H9 (cell line): Measurements from ENCODE around the gene COLEC12. TPM values are rescaled to one million over a fixed set of nuclear protein-coding genes. Genes with fewer than 3 reads are reported as not detected.
A peak's percentile ranks its signal among the peaks of the same experiment; 100 is the strongest.

Source experiments
- DNase-seq: peaks from one replicate; pipeline ENCODE4 v3.0.0-alpha.2; 2017
- H2AFZ ChIP-seq: one replicate; pipeline ENCODE4 v1.6.1; 2013; ENCODE audit warnings: mild to moderate bottlenecking, low read length, control low read depth, moderate library complexity
- H2AK5ac ChIP-seq: 2 replicates; pipeline ENCODE4 v1.6.1; 2013; ENCODE audit warnings: low read length, control low read depth, mixed read lengths; ENCODE audit not compliant: insufficient read length
- H2BK120ac ChIP-seq: one replicate; pipeline ENCODE4 v1.6.1; 2013; ENCODE audit warnings: low read depth, mild to moderate bottlenecking, low read length, control low read depth, inconsistent platforms; ENCODE audit not compliant: poor library complexity, severe bottlenecking
- H2BK12ac ChIP-seq: 2 replicates; pipeline ENCODE4 v1.6.1; 2013; ENCODE audit warnings: low read length, control low read depth, mixed read lengths, low read depth; ENCODE audit not compliant: insufficient read length
- H2BK15ac ChIP-seq: 2 replicates; pipeline ENCODE4 v1.6.1; 2013; ENCODE audit warnings: low read depth, low read length, control low read depth
- H2BK20ac ChIP-seq: one replicate; pipeline ENCODE4 v1.6.1; 2013; ENCODE audit warnings: low read depth, mild to moderate bottlenecking, low read length, control low read depth, inconsistent platforms; ENCODE audit not compliant: poor library complexity, severe bottlenecking
- H2BK5ac ChIP-seq: 2 replicates; pipeline ENCODE4 v1.6.1; 2013; ENCODE audit warnings: low read length, control low read depth, mixed read lengths; ENCODE audit not compliant: insufficient read length
- H3K14ac ChIP-seq: 2 replicates; pipeline ENCODE4 v1.6.1; 2013; ENCODE audit warnings: low read length, control low read depth; ENCODE audit not compliant: insufficient read depth
- H3K18ac ChIP-seq: 2 replicates; pipeline ENCODE4 v1.6.1; 2013; ENCODE audit warnings: low read depth, mild to moderate bottlenecking, mixed read lengths, low read length, control low read depth; ENCODE audit not compliant: insufficient read length
- H3K23ac ChIP-seq: 2 replicates; pipeline ENCODE4 v1.6.1; 2013; ENCODE audit warnings: low read length, control low read depth, mixed read lengths, low read depth; ENCODE audit not compliant: insufficient read length
- H3K23me2 ChIP-seq: 2 replicates; pipeline ENCODE4 v1.6.1; 2013; ENCODE audit warnings: low read depth, mild to moderate bottlenecking, mixed read lengths, low read length, control low read depth; ENCODE audit not compliant: insufficient read length, poor library complexity, severe bottlenecking
- H3K27ac ChIP-seq: 2 replicates; pipeline ENCODE4 v1.5.1; 2013; ENCODE audit warnings: low read length, control low read depth, mixed read lengths, low read depth; ENCODE audit not compliant: insufficient read length
- H3K27me3 ChIP-seq: 2 replicates; pipeline ENCODE4 v1.6.1; 2013; ENCODE audit warnings: low read length, control low read depth, inconsistent platforms; ENCODE audit not compliant: insufficient read depth
- H3K4ac ChIP-seq: 2 replicates; pipeline ENCODE4 v1.6.1; 2013; ENCODE audit warnings: low read depth, mild to moderate bottlenecking, control low read depth, inconsistent platforms, low read length, moderate library complexity
- H3K4me1 ChIP-seq: 2 replicates; pipeline ENCODE4 v1.6.1; 2013; ENCODE audit warnings: low read length, control low read depth, inconsistent platforms; ENCODE audit not compliant: insufficient read depth
- H3K4me2 ChIP-seq: 2 replicates; pipeline ENCODE4 v1.6.1; 2013; ENCODE audit warnings: low read length, control low read depth, mixed read lengths; ENCODE audit not compliant: insufficient read length, insufficient read depth
- H3K56ac ChIP-seq: 2 replicates; pipeline ENCODE4 v1.6.1; 2013; ENCODE audit warnings: low read depth, mild to moderate bottlenecking, mixed read lengths, low read length, control low read depth; ENCODE audit not compliant: insufficient read length
- H3K79me1 ChIP-seq: 2 replicates; pipeline ENCODE4 v1.6.1; 2013; ENCODE audit warnings: low read depth, mild to moderate bottlenecking, moderate library complexity, low read length, control low read depth, inconsistent platforms; ENCODE audit not compliant: insufficient read depth, poor library complexity, severe bottlenecking
- H3K79me2 ChIP-seq: 2 replicates; pipeline ENCODE4 v1.6.1; 2013; ENCODE audit warnings: low read length, control low read depth, inconsistent platforms; ENCODE audit not compliant: insufficient read depth
- H3K9ac ChIP-seq: 2 replicates; pipeline ENCODE4 v1.6.1; 2013; ENCODE audit warnings: low read length, control low read depth, mixed read lengths; ENCODE audit not compliant: insufficient read length; ENCODE audit errors: extremely low read depth
- H3K9me3 ChIP-seq: one replicate; pipeline ENCODE4 v1.6.1; 2013; ENCODE audit warnings: low read depth, low read length, inconsistent platforms; ENCODE audit not compliant: control insufficient read depth
- H3T11ph ChIP-seq: one replicate; pipeline ENCODE4 v1.6.1; 2013; ENCODE audit warnings: mild to moderate bottlenecking, low read length, control low read depth, inconsistent platforms
- H4K20me1 ChIP-seq: one replicate; pipeline ENCODE4 v1.6.1; 2013; ENCODE audit not compliant: control insufficient read depth, insufficient read length, insufficient read depth
- H4K5ac ChIP-seq: 2 replicates; pipeline ENCODE4 v1.6.1; 2013; ENCODE audit warnings: low read depth, mild to moderate bottlenecking, mixed read lengths, low read length, control low read depth; ENCODE audit not compliant: insufficient read length
- H4K8ac ChIP-seq: replicated peaks from 2 replicates; pipeline ENCODE4 v1.6.1; 2013; ENCODE audit warnings: low read length, control low read depth, mixed read lengths, low read depth; ENCODE audit not compliant: insufficient read length
- H4K91ac ChIP-seq: 2 replicates; pipeline ENCODE4 v1.6.1; 2013; ENCODE audit warnings: low read depth, mild to moderate bottlenecking, moderate library complexity, mixed read lengths, low read length, control low read depth; ENCODE audit not compliant: insufficient read length
- H3K27ac Mint-ChIP-seq, 3 experiments: 2 replicates in 2 of 3; 3 replicates in 1 of 3; pipeline ENCODE4 v1.8.0; 2020 to 2021; ENCODE audit warnings: mixed read lengths in 3 of 3, mild to moderate bottlenecking in 1 of 3, moderate library complexity in 1 of 3
- H3K27me3 Mint-ChIP-seq: 2 replicates; pipeline ENCODE4 v1.8.0; 2021; ENCODE audit warnings: low read depth, mild to moderate bottlenecking, moderate library complexity, mixed read lengths
- H3K36me3 Mint-ChIP-seq, 3 experiments: 2 replicates in 2 of 3; 3 replicates in 1 of 3; pipeline ENCODE4 v1.8.0; 2020 to 2021; ENCODE audit warnings: low read depth in 3 of 3, mixed read lengths in 3 of 3; ENCODE audit not compliant: insufficient read depth in 1 of 3
- H3K4me1 Mint-ChIP-seq, 2 experiments: 2 replicates each; pipeline ENCODE4 v1.8.0; 2020; ENCODE audit warnings: mixed read lengths in 2 of 2
- H3K4me3 Mint-ChIP-seq, 2 experiments: 2 replicates in 1 of 2; 3 replicates in 1 of 2; pipeline ENCODE4 v1.8.0; 2020 to 2021; ENCODE audit warnings: mild to moderate bottlenecking in 2 of 2, mixed read lengths in 2 of 2, moderate library complexity in 1 of 2
- H3K9me3 Mint-ChIP-seq, 2 experiments: 2 replicates in 1 of 2; 3 replicates in 1 of 2; pipeline ENCODE4 v1.8.0; 2020; ENCODE audit warnings: mild to moderate bottlenecking in 2 of 2, mixed read lengths in 2 of 2, moderate library complexity in 1 of 2
- WGBS: extraction: QIAGEN DNeasy Blood & Tissue Kit; methylation state at CpG from one replicate; pipeline ENCODE4 v1.1.7; 2013; ENCODE audit warnings: missing lambda C conversion rate, low lambda C conversion rate, mixed read lengths; ENCODE audit not compliant: insufficient read length; ENCODE audit errors: extremely low coverage; 5-methylcytosine and 5-hydroxymethylcytosine counted together
- total RNA-seq: library from RNA; stranded (reverse); gene quantifications from 2 replicates; pipeline ENCODE4 v1.2.1, GENCODE V29; 2021
- TF ChIP-seq, protein P1 (sequence below): fragments of 200-600 bp; sonication (generic); conservative IDR thresholded peaks from 3 replicates; pipeline ENCODE4 v1.8.0; 2021; ENCODE audit warnings: antibody characterized with exemption, mild to moderate bottlenecking

COLEC12 gene
- total RNA-seq, 1 experiment from 2014 or later, result 0.70 TPM

DNA sequence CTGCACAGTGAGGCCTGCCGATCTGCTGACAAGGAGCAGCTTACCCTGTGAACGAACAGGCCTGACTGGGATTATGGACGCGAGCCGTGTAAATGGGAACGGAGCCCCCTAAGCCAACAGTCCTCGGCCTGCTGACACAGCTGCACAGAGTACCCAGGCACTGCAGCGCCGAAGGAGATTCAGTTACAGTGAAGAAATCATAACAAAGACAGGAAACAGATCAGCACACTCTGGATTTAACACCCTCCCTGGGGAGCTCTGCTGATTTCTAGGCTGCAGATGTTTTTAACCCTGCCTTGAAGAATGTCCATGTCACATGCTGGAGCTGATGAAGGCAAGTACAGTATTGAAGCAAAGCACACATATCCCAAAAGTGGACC lies 43.4 kb downstream of the COLEC12 start:
- H3K9ac ChIP-seq, result no peak overlapping the region
- H3T11ph ChIP-seq, result no peak overlapping the region
- H2AFZ ChIP-seq, result no peak overlapping the region

More for the DNA sequence above, 43.4 kb downstream of the COLEC12 start:
- Histone ChIP-seq H3K4ac (no peak overlapping the region), H4K20me1 (no peaks in the 10 kb centered on the region), H3K79me2 (no peaks in the 10 kb centered on the region), H2AK5ac (no peak overlapping the region), H2BK12ac (no peak overlapping the region), H3K23ac (no peak overlapping the region), H2BK20ac (no peak overlapping the region), H3K14ac (no peak overlapping the region), H2BK15ac (no peak overlapping the region), H2BK5ac (no peak overlapping the region), H3K27me3 (no peaks in the 10 kb centered on the region), H3K56ac (no peak overlapping the region), H3K23me2 (no peaks in the 10 kb centered on the region), H3K18ac (no peak overlapping the region), H3K4me2 (no peak overlapping the region), H4K5ac (no peak overlapping the region), H3K79me1 (no peaks in the 10 kb centered on the region), H3K9me3 (no peaks in the 10 kb centered on the region), H2BK120ac (no peak overlapping the region), H3K27ac (no peak overlapping the region), H4K91ac (no peak overlapping the region), H3K4me1 (no peaks in the 10 kb centered on the region), H4K8ac (no peak overlapping the region)
- H3K9me3 Mint-ChIP-seq, result peaks cover 3 to 6% of the 10 kb centered on the region in 2 experiments; a peak in 4 of 5 replicates
- H3K27me3 Mint-ChIP-seq, result peaks cover 6% of the 10 kb centered on the region
- no peak overlapping the region for H3K4me3 Mint-ChIP-seq
- no CpG with 5 or more reads among the region's 9 CpGs for WGBS
- TF ChIP-seq, protein P1, sequence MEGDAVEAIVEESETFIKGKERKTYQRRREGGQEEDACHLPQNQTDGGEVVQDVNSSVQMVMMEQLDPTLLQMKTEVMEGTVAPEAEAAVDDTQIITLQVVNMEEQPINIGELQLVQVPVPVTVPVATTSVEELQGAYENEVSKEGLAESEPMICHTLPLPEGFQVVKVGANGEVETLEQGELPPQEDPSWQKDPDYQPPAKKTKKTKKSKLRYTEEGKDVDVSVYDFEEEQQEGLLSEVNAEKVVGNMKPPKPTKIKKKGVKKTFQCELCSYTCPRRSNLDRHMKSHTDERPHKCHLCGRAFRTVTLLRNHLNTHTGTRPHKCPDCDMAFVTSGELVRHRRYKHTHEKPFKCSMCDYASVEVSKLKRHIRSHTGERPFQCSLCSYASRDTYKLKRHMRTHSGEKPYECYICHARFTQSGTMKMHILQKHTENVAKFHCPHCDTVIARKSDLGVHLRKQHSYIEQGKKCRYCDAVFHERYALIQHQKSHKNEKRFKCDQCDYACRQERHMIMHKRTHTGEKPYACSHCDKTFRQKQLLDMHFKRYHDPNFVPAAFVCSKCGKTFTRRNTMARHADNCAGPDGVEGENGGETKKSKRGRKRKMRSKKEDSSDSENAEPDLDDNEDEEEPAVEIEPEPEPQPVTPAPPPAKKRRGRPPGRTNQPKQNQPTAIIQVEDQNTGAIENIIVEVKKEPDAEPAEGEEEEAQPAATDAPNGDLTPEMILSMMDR, result no peak
- peak overlapping the region in 2 of 3 experiments; percentile 17 to 18; a peak in 1 of 7 replicates for H3K27ac Mint-ChIP-seq
- H3K36me3 Mint-ChIP-seq, result no peaks in the 10 kb centered on the region; a peak in 2 of 7 replicates
- no peak for DNase-seq
- H3K4me1 Mint-ChIP-seq, result peaks cover 8 to 11% of the 10 kb centered on the region in 2 experiments
